ENCODE results near the gene LCE2A.
"Not testable (repeated sequence)": the region's sequence is repeated elsewhere in the genome, so short reads cannot be mapped to it uniquely, and the experiment has no call there.

- TF ChIP-seq CTCF (IDR thresholded peaks at IDR 0.05; ENCODE audit: insufficient read depth, low read depth, low read length); EZH2 (IDR thresholded peaks at IDR 0.05; ENCODE audit: insufficient read depth, low read length): not testable (repeated sequence)
Observed at GRCh38 chr1:152674983-152675382, 23.2 kb upstream of the LCE2A start, which contains the start of gene LCE2C.
